H1 (cell line): Measurements from ENCODE around the gene NME4. TPM values are rescaled to one million over a fixed set of nuclear protein-coding genes. Genes with fewer than 3 reads are reported as not detected.

ENCODE experiments used
- CTCF ChIA-PET: fragments of 300-600 bp; sonication (Branson Sonifier 250); formaldehyde crosslinking; loops from one replicate; lab custom pipeline; 2021; ENCODE audit not compliant: partially characterized antibody; lab: Charles Lee
- POLR2A ChIA-PET: fragments of 300-600 bp; sonication (Branson Sonifier 250); formaldehyde crosslinking; loops from one replicate; lab custom pipeline; 2021; ENCODE audit warnings: inconsistent platforms; ENCODE audit not compliant: partially characterized antibody; lab: Charles Lee
- DNase-seq, 2 experiments: peaks; one replicate each; pipeline versions ENCODE4 v3.0.0 to v3.0.0-alpha.2; 2010 to 2022; ENCODE audit warnings: low spot score in 2 of 2, low read depth in 1 of 2, mixed read lengths in 1 of 2
- FAIRE-seq: peaks from 2 replicates; lab custom pipeline; 2011; peaks lifted over from hg19 to GRCh38; lab: Jason Lieb, UNC
- H2AFZ ChIP-seq: 2 replicates; pipeline ENCODE4 v1.8.1; 2012; ENCODE audit warnings: low read length, inconsistent platforms
- H2AK5ac ChIP-seq: 2 replicates; pipeline ENCODE4 v1.6.1; 2013; ENCODE audit warnings: low read depth, low read length
- H2BK120ac ChIP-seq: replicated peaks from 2 replicates; pipeline ENCODE3; 2013; ENCODE audit warnings: low read depth, low read length, inconsistent platforms
- H2BK12ac ChIP-seq: 2 replicates; pipeline ENCODE4 v1.6.1; 2013; ENCODE audit warnings: low read depth, low read length
- H2BK15ac ChIP-seq: 2 replicates; pipeline ENCODE4 v1.6.1; 2013; ENCODE audit warnings: low read length
- H2BK20ac ChIP-seq: 2 replicates; pipeline ENCODE4 v1.6.1; 2013; ENCODE audit warnings: low read length
- H2BK5ac ChIP-seq: 2 replicates; pipeline ENCODE4 v1.6.1; 2013; ENCODE audit warnings: low read depth, low read length
- H3K14ac ChIP-seq: 2 replicates; pipeline ENCODE4 v1.6.1; 2013; ENCODE audit warnings: inconsistent platforms; ENCODE audit not compliant: insufficient read length
- H3K18ac ChIP-seq: 2 replicates; pipeline ENCODE4 v1.6.1; 2013; ENCODE audit warnings: low read length; ENCODE audit errors: extremely low read depth
- H3K23ac ChIP-seq: 2 replicates; pipeline ENCODE4 v1.6.1; 2013; ENCODE audit warnings: inconsistent platforms; ENCODE audit not compliant: insufficient read length
- H3K23me2 ChIP-seq: 2 replicates; pipeline ENCODE4 v1.6.1; 2013; ENCODE audit warnings: low read depth, low read length
- H3K27ac ChIP-seq: 2 replicates; pipeline ENCODE4 v1.6.1; 2011; ENCODE audit warnings: low read depth, low read length, inconsistent platforms
- H3K27me3 ChIP-seq, 4 experiments: replicated peaks in 1 of 4; 1 replicate in 1 of 4; 2 replicates in 3 of 4; pipeline versions ENCODE4 v1.6.1 to v1.8.1; 2011 to 2013; ENCODE audit warnings: low read length in 3 of 4, mild to moderate bottlenecking in 3 of 4, inconsistent platforms in 2 of 4, mixed read lengths in 2 of 4, moderate library complexity in 1 of 4; ENCODE audit not compliant: control insufficient read depth in 3 of 4, insufficient read depth in 3 of 4; ENCODE audit errors: extremely low read depth in 1 of 4
- H3K36me3 ChIP-seq, 4 experiments: 2 replicates each; pipeline versions ENCODE4 v1.6.1 to v1.8.1; 2011 to 2013; ENCODE audit warnings: mild to moderate bottlenecking in 4 of 4, low read length in 3 of 4, moderate library complexity in 2 of 4, control low read depth in 1 of 4, inconsistent platforms in 1 of 4; ENCODE audit not compliant: insufficient read depth in 4 of 4, control insufficient read depth in 2 of 4
- H3K4ac ChIP-seq: replicated peaks from 2 replicates; pipeline ENCODE3; 2013; ENCODE audit warnings: low read length, low read depth, mixed read lengths, inconsistent platforms; ENCODE audit not compliant: insufficient read length
- H3K4me1 ChIP-seq, 4 experiments: replicated peaks in 1 of 4; 1 replicate in 1 of 4; 2 replicates in 3 of 4; pipeline versions ENCODE4 v1.6.1 to v1.8.1; 2011 to 2013; ENCODE audit warnings: low read length in 3 of 4, inconsistent platforms in 2 of 4, mixed read lengths in 1 of 4; ENCODE audit not compliant: insufficient read depth in 4 of 4, control insufficient read depth in 3 of 4
- H3K4me2 ChIP-seq, 2 experiments: 2 replicates each; pipeline versions ENCODE4 v1.6.1 to v1.8.1; 2011 to 2013; ENCODE audit warnings: low read depth in 2 of 2, low read length in 2 of 2, control low read depth in 1 of 2, inconsistent platforms in 1 of 2, mild to moderate bottlenecking in 1 of 2; ENCODE audit not compliant: insufficient read depth in 1 of 2
- H3K4me3 ChIP-seq, 4 experiments: fragments of 200-600, 300-600 bp in 1 of 4; sonication (generic), shearing (Covaris generic), sonication (Bioruptor Twin) in 1 of 4; 2 replicates each; pipeline versions ENCODE4 v1.5.1 to v1.8.1; 2011 to 2016; ENCODE audit warnings: low read length in 4 of 4, low read depth in 3 of 4, control low read depth in 2 of 4, inconsistent platforms in 2 of 4, mild to moderate bottlenecking in 2 of 4, mixed read lengths in 1 of 4, moderate library complexity in 1 of 4; ENCODE audit not compliant: insufficient read depth in 2 of 4; ENCODE audit errors: extremely low read depth in 1 of 4
- H3K56ac ChIP-seq: replicated peaks from 2 replicates; pipeline ENCODE3; 2013; ENCODE audit warnings: low read depth, mild to moderate bottlenecking, mixed read lengths, low read length, inconsistent platforms; ENCODE audit not compliant: insufficient read length
- H3K79me1 ChIP-seq: 2 replicates; pipeline ENCODE4 v1.6.1; 2013; ENCODE audit warnings: low read depth, low read length, control low read depth
- H3K79me2 ChIP-seq, 2 experiments: 2 replicates each; pipeline versions ENCODE4 v1.6.1 to v1.8.1; 2012 to 2013; ENCODE audit warnings: low read length in 2 of 2, mild to moderate bottlenecking in 2 of 2, inconsistent platforms in 1 of 2; ENCODE audit not compliant: insufficient read depth in 2 of 2, control insufficient read depth in 1 of 2
- H3K9ac ChIP-seq, 4 experiments: replicated peaks in 1 of 4; 1 replicate in 1 of 4; 2 replicates in 3 of 4; pipeline versions ENCODE4 v1.6.1 to v1.8.1; 2011 to 2013; ENCODE audit warnings: low read depth in 3 of 4, low read length in 3 of 4, control low read depth in 2 of 4, mild to moderate bottlenecking in 2 of 4, moderate library complexity in 2 of 4, inconsistent platforms in 1 of 4; ENCODE audit errors: extremely low read depth in 1 of 4
- H3K9me3 ChIP-seq, 2 experiments: 2 replicates each; pipeline versions ENCODE4 v1.6.1 to v1.8.1; 2012 to 2013; ENCODE audit warnings: mild to moderate bottlenecking in 2 of 2, moderate library complexity in 2 of 2, control low read depth in 1 of 2, inconsistent platforms in 1 of 2, low read depth in 1 of 2, low read length in 1 of 2, mixed read lengths in 1 of 2; ENCODE audit not compliant: insufficient read depth in 2 of 2
- H4K20me1 ChIP-seq, 2 experiments: replicated peaks in 1 of 2; 2 replicates each; pipeline versions ENCODE3 to v1.8.1; 2011 to 2013; ENCODE audit warnings: inconsistent platforms in 2 of 2, low read length in 2 of 2, mild to moderate bottlenecking in 1 of 2; ENCODE audit not compliant: insufficient read depth in 2 of 2, control insufficient read depth in 1 of 2
- H4K5ac ChIP-seq: 2 replicates; pipeline ENCODE4 v1.6.1; 2013; ENCODE audit warnings: low read length, low read depth, mixed read lengths, inconsistent platforms; ENCODE audit not compliant: insufficient read length
- H4K8ac ChIP-seq: 2 replicates; pipeline ENCODE4 v1.8.0; 2013; ENCODE audit warnings: mild to moderate bottlenecking, moderate library complexity, low read length, inconsistent platforms; ENCODE audit not compliant: insufficient read depth; ENCODE audit errors: extremely low read depth
- H4K91ac ChIP-seq: replicated peaks from 2 replicates; pipeline ENCODE3; 2013; ENCODE audit warnings: low read length, mixed read lengths, inconsistent platforms; ENCODE audit not compliant: insufficient read length
- BACH1 ChIP-seq: IDR thresholded peaks from 2 replicates; pipeline ENCODE4 v1.6.1; 2012; ENCODE audit warnings: low read length, improper control_type of control experiment
- BCL11A ChIP-seq, 2 experiments: IDR thresholded peaks; one replicate each; pipeline ENCODE4 v1.6.1; 2011; ENCODE audit warnings: low read depth in 2 of 2, low read length in 2 of 2, mild to moderate bottlenecking in 2 of 2
- CHD1 ChIP-seq: IDR thresholded peaks from 2 replicates; pipeline ENCODE4 v1.6.1; 2012; ENCODE audit warnings: low read depth, low read length, improper control_type of control experiment
- EGR1 ChIP-seq: IDR thresholded peaks from 2 replicates; pipeline ENCODE4 v1.6.1; 2011; ENCODE audit warnings: low read depth, low read length, borderline replicate concordance
- KDM1A ChIP-seq: fragments of 200-600, 300-600 bp; sonication (generic); IDR thresholded peaks from 2 replicates; pipeline ENCODE4 v1.7.1; 2016; ENCODE audit warnings: mild to moderate bottlenecking, low read length, borderline replicate concordance
- PHF8 ChIP-seq: fragments of 200-600 bp; sonication (generic); conservative IDR thresholded peaks from 2 replicates; pipeline ENCODE4 v1.7.1; 2012; ENCODE audit warnings: low read depth, mild to moderate bottlenecking, inconsistent platforms, low read length, moderate library complexity
- RFX5 ChIP-seq: IDR thresholded peaks from 2 replicates; pipeline ENCODE4 v1.6.1; 2011; ENCODE audit warnings: low read depth, low read length, improper control_type of control experiment, borderline replicate concordance
- TBP ChIP-seq: IDR thresholded peaks from 2 replicates; pipeline ENCODE4 v1.6.1; 2011; ENCODE audit warnings: low read depth, low read length, improper control_type of control experiment
- WGBS, 2 experiments: shearing (Covaris generic) in 1 of 2; methylation state at CpG; one replicate each; pipeline versions ENCODE4 v1.1.6 to v1.1.7; 2013 to 2015; ENCODE audit warnings: low lambda C conversion rate in 2 of 2, mixed read lengths in 2 of 2, inconsistent platforms in 1 of 2, low coverage in 1 of 2, missing lambda C conversion rate in 1 of 2; ENCODE audit not compliant: insufficient replicate concordance in 2 of 2, insufficient coverage in 1 of 2, insufficient read length in 1 of 2; ENCODE audit errors: extremely low coverage in 1 of 2, missing lambda C conversion rate in 1 of 2; 5-methylcytosine and 5-hydroxymethylcytosine counted together
- polyA plus RNA-seq, 7 experiments: library from polyadenylated mRNA; depleted of rRNA in 3 of 7; stranded (reverse) in 5 of 7; unstranded in 2 of 7; fragments of >200 nt in 5 of 7; fragments of 200-250 nt in 2 of 7; gene quantifications; 1 replicate in 5 of 7; 2 replicates in 1 of 7; 4 replicates in 1 of 7; pipeline versions ENCODE4 v1.2.1 to v1.2.3, GENCODE V29; 2011 to 2013; ENCODE audit warnings: missing spikeins in 2 of 7, mixed read lengths in 2 of 7
- total RNA-seq: library from RNA; stranded (reverse); fragmentation: NEBNext Ultra II Directional; extraction: Animal tissue kit (Norgen Biotek cat#: 25700); gene quantifications from 2 replicates; pipeline ENCODE4 v1.2.1, GENCODE V29; 2021

The NME4 gene
- total and polyA plus RNA-seq, 2 of the 8 experiments (the other 6 are each of a cell fraction or from before 2014, with no cell fraction given): 408 to 863 TPM

DNA sequence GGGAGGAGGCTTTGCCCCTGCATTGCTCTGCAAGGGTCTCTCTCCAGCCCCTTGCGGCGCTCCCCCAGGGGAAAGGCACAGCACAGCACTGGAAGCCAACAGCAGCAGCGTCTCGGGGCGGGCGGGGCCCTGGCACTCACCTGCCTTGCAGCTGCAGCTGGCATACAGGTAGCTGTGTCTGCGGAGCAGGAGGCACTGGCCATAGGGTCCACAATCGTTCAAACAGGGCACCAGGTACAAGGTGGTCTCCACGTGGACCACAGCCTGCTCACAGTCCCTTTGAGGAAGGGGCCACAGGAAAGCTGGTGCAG lies 22.4 kb upstream of the NME4 start:
- Histone ChIP-seq H3K23ac (no peak overlapping the region), H3K4ac (no peak overlapping the region), H3K27ac (no peak overlapping the region), H4K20me1 (peaks cover 9 to 41% of the 10 kb centered on the region in 2 experiments), H3K79me1 (no peaks in the 10 kb centered on the region), H2AK5ac (no peak overlapping the region), H3K27me3 (no peaks in the 10 kb centered on the region), H3K79me2 (peaks cover 0 to 10% of the 10 kb centered on the region in 2 experiments; a peak in 1 of 4 replicates), H2BK12ac (no peak overlapping the region), H2BK15ac (no peak overlapping the region), H4K8ac (no peak overlapping the region), H3K4me2 (no peak overlapping the region), H2BK120ac (no peak overlapping the region), H4K5ac (no peak overlapping the region), H3K4me3 (no peak overlapping the region), H3K9ac (no peak overlapping the region), H2BK20ac (no peak overlapping the region), H3K9me3 (no peaks in the 10 kb centered on the region), H3K56ac (no peak overlapping the region), H2BK5ac (no peak overlapping the region), H3K18ac (no peak overlapping the region)
- WGBS, 2 experiments: 87% methylated on average over 9 of the region's 9 CpGs; no CpG with 5 or more reads in 1 of the 2 experiments
- DNase-seq: no peak
- ChIA-PET POLR2A (interaction anchor here (1.4 to 1.5 kb wide), 2 partner anchors 9 to 10 kb away, joined by 5 to 6 read pairs; no protein-coding TSS in a partner anchor), CTCF (no interaction called here)
- no peak for FAIRE-seq
- TF ChIP-seq TBP (no peak), KDM1A (no peak), CHD1 (no peak), BACH1 (no peak), BCL11A (IDR thresholded peaks at IDR 0.05; ENCODE audit: low read depth in 2 of 2, low read length in 2 of 2) (no peak), EGR1 (no peak), PHF8 (no peak), RFX5 (no peak)
- TF ChIP-seq, all 59 proteins: peak for 0
- Histone ChIP-seq H3K23me2 (no peaks in the 10 kb centered on the region; the same call in 1 of the 2 replicates), H2AFZ (no peak overlapping the region), H3K14ac (no peak overlapping the region), H3K4me1 (peaks cover 2 to 17% (median 12%) of the 10 kb centered on the region in 4 experiments), H4K91ac (no peak overlapping the region), H3K36me3 (peaks cover 21 to 57% (median 29%) of the 10 kb centered on the region in 4 experiments)
